HepG2 (cell line): ENCODE measurements around the gene EWSR1. TPM values are rescaled to one million over a fixed set of nuclear protein-coding genes. Genes with fewer than 3 reads are reported as not detected.

Experiments
- HMG20A ChIP-seq: IDR thresholded peaks from 2 replicates; pipeline ENCODE4 v1.6.1; 2016; ENCODE audit warnings: borderline replicate concordance
- HOXA3 ChIP-seq: sonication (generic); formaldehyde crosslinking; IDR thresholded peaks from 2 replicates; pipeline ENCODE4 v1.5.0; 2020; ENCODE audit warnings: missing genetic modification reagents
- NKX3-1 ChIP-seq: sonication (generic); formaldehyde crosslinking; IDR thresholded peaks from 2 replicates; pipeline ENCODE4 v1.5.0; 2020; ENCODE audit warnings: missing genetic modification reagents
- RBFOX2 ChIP-seq: fragments of 200-400 bp; formaldehyde crosslinking; IDR thresholded peaks from 2 replicates; pipeline ENCODE4 v1.6.1; 2017; ENCODE audit warnings: low read depth, mild to moderate bottlenecking, low read length
- SOX6 ChIP-seq, 2 experiments: fragments of 450-650 bp in 1 of 2; sonication (generic) in 1 of 2; formaldehyde crosslinking in 1 of 2; IDR thresholded peaks; 2 replicates each; pipeline versions ENCODE4 v1.4.0 to v1.6.1; 2017 to 2020; ENCODE audit warnings: antibody characterized with exemption in 1 of 2, mild to moderate bottlenecking in 1 of 2, missing genetic modification reagents in 1 of 2
- ZNF335 ChIP-seq: sonication (generic); formaldehyde crosslinking; IDR thresholded peaks from 2 replicates; pipeline ENCODE4 v1.4.0; 2020; ENCODE audit warnings: missing genetic modification reagents
- polyA plus RNA-seq, 8 experiments: library from polyadenylated mRNA; depleted of rRNA in 3 of 8; stranded (reverse) in 7 of 8; unstranded in 1 of 8; fragments of >200 nt; fragmentation: Illumina TruSeq in 4 of 8; extraction: Trizol in 4 of 8; gene quantifications; 2 replicates each; pipeline versions ENCODE4 v1.2.1 to v1.2.3, GENCODE V29; 2011 to 2016; ENCODE audit warnings: low read depth in 4 of 8, missing spikeins in 1 of 8, mixed read lengths in 1 of 8; ENCODE audit not compliant: insufficient read depth in 1 of 8
- total RNA-seq, 5 experiments: library from RNA; depleted of rRNA; stranded (reverse); fragments of >200 nt; fragmentation: Illumina TruSeq; extraction: Trizol; gene quantifications; 2 replicates each; pipeline ENCODE4 v1.2.3, GENCODE V29; 2016; ENCODE audit warnings: low read depth in 1 of 5
- TF ChIP-seq, protein P1 (sequence below): sonication (generic); formaldehyde crosslinking; IDR thresholded peaks from 2 replicates; pipeline ENCODE4 v1.4.0; 2020; ENCODE audit warnings: missing genetic modification reagents; ENCODE audit errors: not compliant biosample characterization
- TF ChIP-seq, protein P2 (sequence below): sonication (generic); formaldehyde crosslinking; IDR thresholded peaks from 2 replicates; pipeline ENCODE4 v1.4.0; 2020; ENCODE audit warnings: missing genetic modification reagents
- TF ChIP-seq, protein P3 (sequence below): sonication (generic); formaldehyde crosslinking; IDR thresholded peaks from 2 replicates; pipeline ENCODE4 v1.5.0; 2020; ENCODE audit warnings: missing genetic modification reagents

Gene EWSR1
- total and polyA plus RNA-seq, 2 of the 13 experiments (the other 11 are each of a cell fraction or from before 2014, with no cell fraction given) = 211 to 326 TPM

DNA sequence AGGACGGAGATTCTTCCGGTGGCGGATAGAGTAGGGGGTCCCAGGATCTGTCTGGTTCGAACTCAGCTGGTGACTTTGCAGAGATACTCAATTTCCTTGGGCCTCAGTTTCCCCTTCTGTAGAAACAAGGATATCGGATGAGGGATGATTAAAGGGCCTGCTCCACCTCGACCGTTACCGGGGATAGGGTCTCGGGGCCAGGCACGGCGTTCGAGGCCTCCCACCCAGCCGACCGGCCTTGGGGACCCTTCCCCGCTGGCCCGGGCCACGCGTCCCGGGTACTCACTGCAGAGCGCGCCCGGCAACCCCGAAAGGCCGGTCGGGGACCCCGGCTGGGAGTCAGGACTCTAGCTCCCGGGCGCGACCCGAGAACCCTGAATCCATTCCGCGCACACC lies 608 bp upstream of the EWSR1 start (continued):
- TF ChIP-seq, protein P1, sequence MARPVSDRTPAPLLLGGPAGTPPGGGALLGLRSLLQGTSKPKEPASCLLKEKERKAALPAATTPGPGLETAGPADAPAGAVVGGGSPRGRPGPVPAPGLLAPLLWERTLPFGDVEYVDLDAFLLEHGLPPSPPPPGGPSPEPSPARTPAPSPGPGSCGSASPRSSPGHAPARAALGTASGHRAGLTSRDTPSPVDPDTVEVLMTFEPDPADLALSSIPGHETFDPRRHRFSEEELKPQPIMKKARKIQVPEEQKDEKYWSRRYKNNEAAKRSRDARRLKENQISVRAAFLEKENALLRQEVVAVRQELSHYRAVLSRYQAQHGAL (CRISPR knock-in tag) = peak; percentile 10
- TF ChIP-seq HMG20A (CRISPR knock-in tag) (0 out of 2 replicates have a peak, but pooled peaks have one; percentile 10), RBFOX2 (no peak), HOXA3 (CRISPR knock-in tag) (no peak), NKX3-1 (CRISPR knock-in tag) (0 out of 2 replicates have a peak, but pooled peaks have one; percentile 24), SOX6 (IDR thresholded peaks at IDR 0.05) (no peak), SOX6 (CRISPR knock-in tag; IDR thresholded peaks at IDR 0.05) (no peak), ZNF335 (no peak)
- TF ChIP-seq, protein P2, sequence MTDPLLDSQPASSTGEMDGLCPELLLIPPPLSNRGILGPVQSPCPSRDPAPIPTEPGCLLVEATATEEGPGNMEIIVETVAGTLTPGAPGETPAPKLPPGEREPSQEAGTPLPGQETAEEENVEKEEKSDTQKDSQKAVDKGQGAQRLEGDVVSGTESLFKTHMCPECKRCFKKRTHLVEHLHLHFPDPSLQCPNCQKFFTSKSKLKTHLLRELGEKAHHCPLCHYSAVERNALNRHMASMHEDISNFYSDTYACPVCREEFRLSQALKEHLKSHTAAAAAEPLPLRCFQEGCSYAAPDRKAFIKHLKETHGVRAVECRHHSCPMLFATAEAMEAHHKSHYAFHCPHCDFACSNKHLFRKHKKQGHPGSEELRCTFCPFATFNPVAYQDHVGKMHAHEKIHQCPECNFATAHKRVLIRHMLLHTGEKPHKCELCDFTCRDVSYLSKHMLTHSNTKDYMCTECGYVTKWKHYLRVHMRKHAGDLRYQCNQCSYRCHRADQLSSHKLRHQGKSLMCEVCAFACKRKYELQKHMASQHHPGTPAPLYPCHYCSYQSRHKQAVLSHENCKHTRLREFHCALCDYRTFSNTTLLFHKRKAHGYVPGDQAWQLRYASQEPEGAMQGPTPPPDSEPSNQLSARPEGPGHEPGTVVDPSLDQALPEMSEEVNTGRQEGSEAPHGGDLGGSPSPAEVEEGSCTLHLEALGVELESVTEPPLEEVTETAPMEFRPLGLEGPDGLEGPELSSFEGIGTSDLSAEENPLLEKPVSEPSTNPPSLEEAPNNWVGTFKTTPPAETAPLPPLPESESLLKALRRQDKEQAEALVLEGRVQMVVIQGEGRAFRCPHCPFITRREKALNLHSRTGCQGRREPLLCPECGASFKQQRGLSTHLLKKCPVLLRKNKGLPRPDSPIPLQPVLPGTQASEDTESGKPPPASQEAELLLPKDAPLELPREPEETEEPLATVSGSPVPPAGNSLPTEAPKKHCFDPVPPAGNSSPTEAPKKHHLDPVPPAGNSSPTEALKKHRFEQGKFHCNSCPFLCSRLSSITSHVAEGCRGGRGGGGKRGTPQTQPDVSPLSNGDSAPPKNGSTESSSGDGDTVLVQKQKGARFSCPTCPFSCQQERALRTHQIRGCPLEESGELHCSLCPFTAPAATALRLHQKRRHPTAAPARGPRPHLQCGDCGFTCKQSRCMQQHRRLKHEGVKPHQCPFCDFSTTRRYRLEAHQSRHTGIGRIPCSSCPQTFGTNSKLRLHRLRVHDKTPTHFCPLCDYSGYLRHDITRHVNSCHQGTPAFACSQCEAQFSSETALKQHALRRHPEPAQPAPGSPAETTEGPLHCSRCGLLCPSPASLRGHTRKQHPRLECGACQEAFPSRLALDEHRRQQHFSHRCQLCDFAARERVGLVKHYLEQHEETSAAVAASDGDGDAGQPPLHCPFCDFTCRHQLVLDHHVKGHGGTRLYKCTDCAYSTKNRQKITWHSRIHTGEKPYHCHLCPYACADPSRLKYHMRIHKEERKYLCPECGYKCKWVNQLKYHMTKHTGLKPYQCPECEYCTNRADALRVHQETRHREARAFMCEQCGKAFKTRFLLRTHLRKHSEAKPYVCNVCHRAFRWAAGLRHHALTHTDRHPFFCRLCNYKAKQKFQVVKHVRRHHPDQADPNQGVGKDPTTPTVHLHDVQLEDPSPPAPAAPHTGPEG = no peak
- TF ChIP-seq, protein P3, sequence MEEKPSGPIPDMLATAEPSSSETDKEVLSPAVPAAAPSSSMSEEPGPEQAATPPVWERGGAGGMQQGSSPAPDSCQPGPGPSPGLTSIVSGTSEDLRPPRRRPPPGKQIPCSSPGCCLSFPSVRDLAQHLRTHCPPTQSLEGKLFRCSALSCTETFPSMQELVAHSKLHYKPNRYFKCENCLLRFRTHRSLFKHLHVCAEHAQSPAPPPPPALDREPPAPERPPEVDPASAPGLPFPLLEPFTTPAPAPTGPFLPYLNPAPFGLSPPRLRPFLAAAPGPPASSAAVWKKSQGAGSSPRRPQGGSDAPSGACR (CRISPR knock-in tag) = 0 out of 2 replicates have a peak, but pooled peaks have one; percentile 19
- TF ChIP-seq, all 625 proteins: peak for 29
